CD4-positive, alpha-beta T cell (primary cell): Measurements from ENCODE around the gene OTULIN. TPM values are rescaled to one million over a fixed set of nuclear protein-coding genes. Genes with fewer than 3 reads are reported as not detected.

ENCODE experiments used
- ATAC-seq: fragments of 200-7000 bp; cut with Tn5 transposase; one replicate; pipeline ENCODE4 v1.10.0; 2022; ENCODE audit warnings: mild to moderate bottlenecking; ENCODE audit not compliant: poor library complexity
- CTCF ChIA-PET: fragments of 350-600 bp; sonication (Branson Sonifier 250); formaldehyde crosslinking; loops from one replicate; lab custom pipeline; 2021; ENCODE audit warnings: antibody characterized with exemption, inconsistent platforms; lab: Charles Lee
- POLR2A ChIA-PET: fragments of 350-600 bp; sonication (Branson Sonifier 250); formaldehyde crosslinking; loops from one replicate; lab custom pipeline; 2021; ENCODE audit warnings: antibody characterized with exemption, inconsistent platforms; lab: Charles Lee
- DNase-seq, 14 experiments: peaks; one replicate each; pipeline ENCODE4 v3.0.0-alpha.2; 2013 to 2020; ENCODE audit warnings: mixed read lengths in 2 of 14
- H3K27ac ChIP-seq, 2 donors: one replicate each; pipeline versions ENCODE4 v1.5.1 to v1.7.0; 2013; ENCODE audit warnings: low read length in 2 of 2, low read depth in 1 of 2, mild to moderate bottlenecking in 1 of 2
- H3K27me3 ChIP-seq, 2 experiments: 1 replicate in 1 of 2; 2 replicates in 1 of 2; pipeline versions ENCODE4 v1.6.1 to v1.7.0; 2013; ENCODE audit warnings: low read length in 2 of 2, control low read depth in 1 of 2, mild to moderate bottlenecking in 1 of 2, moderate library complexity in 1 of 2; ENCODE audit not compliant: insufficient read depth in 2 of 2, control insufficient read depth in 1 of 2
- H3K36me3 ChIP-seq: one replicate; pipeline ENCODE4 v1.6.1; 2013; ENCODE audit warnings: low read length, control low read depth; ENCODE audit not compliant: insufficient read depth
- H3K4me1 ChIP-seq: one replicate; pipeline ENCODE4 v1.6.1; 2013; ENCODE audit warnings: low read length, control low read depth; ENCODE audit not compliant: insufficient read depth
- H3K4me3 ChIP-seq: one replicate; pipeline ENCODE4 v1.5.1; 2013; ENCODE audit warnings: mild to moderate bottlenecking, low read length, moderate library complexity
- H3K9me3 ChIP-seq, 2 experiments: 1 replicate in 1 of 2; 2 replicates in 1 of 2; pipeline versions ENCODE4 v1.6.1 to v1.7.0; 2013; ENCODE audit warnings: low read length in 2 of 2, mild to moderate bottlenecking in 2 of 2, control low read depth in 1 of 2, moderate library complexity in 1 of 2; ENCODE audit not compliant: control insufficient read depth in 1 of 2, insufficient read depth in 1 of 2
- H3K27ac Mint-ChIP-seq: one replicate; pipeline ENCODE4 v1.8.0; 2020; ENCODE audit warnings: mixed read lengths
- H3K27me3 Mint-ChIP-seq: one replicate; pipeline ENCODE4 v1.8.0; 2021; ENCODE audit warnings: mixed read lengths
- H3K36me3 Mint-ChIP-seq: one replicate; pipeline ENCODE4 v1.8.0; 2021; ENCODE audit warnings: low read depth, mixed read lengths
- H3K4me1 Mint-ChIP-seq: one replicate; pipeline ENCODE4 v1.8.0; 2021; ENCODE audit warnings: low read depth, mixed read lengths
- H3K4me3 Mint-ChIP-seq: one replicate; pipeline ENCODE4 v1.8.0; 2020; ENCODE audit warnings: mild to moderate bottlenecking, mixed read lengths
- H3K9me3 Mint-ChIP-seq: one replicate; pipeline ENCODE4 v1.8.0; 2020; ENCODE audit warnings: mixed read lengths
- intact Hi-C, 2 experiments: fragments of 100-400 bp; cut with DNase I in 1 of 2; cut with micrococcal nuclease in 1 of 2; formaldehyde crosslinking; loops; one replicate each; pipeline versions ENCODE4 v1.15.1 to v1.9.0; 2023 to 2025; cut with DNase I, micrococcal nuclease
- total RNA-seq, 174 experiments: library from RNA in 2 of 174; stranded (reverse) in 2 of 174; gene quantifications; one replicate each; pipeline ENCODE4 v1.2.3 and lab custom pipeline; 2021 to 2026
- TF ChIP-seq, protein P1 (sequence below): fragments of 200-600 bp; IDR thresholded peaks from one replicate; pipeline ENCODE4 v1.8.0; 2022; ENCODE audit warnings: antibody characterized with exemption, mild to moderate bottlenecking

The OTULIN gene
- total RNA-seq, 2 experiments from 2014 or later = 69.4 to 77.0 TPM

DNA sequence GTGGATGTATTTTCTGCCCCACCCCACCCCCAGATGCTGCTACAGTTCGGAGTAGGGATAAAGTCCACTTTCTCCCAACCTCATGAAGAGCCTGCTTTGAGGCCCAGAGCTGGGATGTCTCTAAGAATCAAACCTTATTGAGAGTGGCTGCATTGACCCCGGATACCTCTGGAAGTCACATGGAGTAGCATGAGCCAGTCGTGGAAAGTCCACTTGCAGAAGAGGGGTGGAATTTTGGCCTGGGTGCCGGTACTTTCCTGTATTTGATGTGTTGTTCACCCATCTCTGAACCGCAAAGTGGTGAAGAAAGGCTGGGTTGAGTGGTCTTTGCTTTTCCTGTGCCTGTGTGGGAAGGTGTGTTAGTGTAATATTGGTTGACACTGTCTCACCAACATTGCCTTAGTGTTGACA, 3.7 kb downstream of the OTULIN start:
- Histone ChIP-seq H3K4me1 (peaks cover 70% of the 10 kb centered on the region), H3K27ac (peak overlapping the region in 1 of 2 donors; percentile 14), H3K27me3 (no peaks in the 10 kb centered on the region), H3K36me3 (no peaks in the 10 kb centered on the region), H3K4me3 (peak overlapping the region; percentile 0), H3K9me3 (no peaks in the 10 kb centered on the region)
- peak in 4 of 14 experiments; percentile 4 to 64 (median 44) for DNase-seq
- Mint-ChIP-seq H3K4me3 (peak overlapping the region; percentile 69), H3K27ac (peak overlapping the region; percentile 90), H3K9me3 (no peaks in the 10 kb centered on the region), H3K36me3 (peaks cover 31% of the 10 kb centered on the region), H3K4me1 (peaks cover 82% of the 10 kb centered on the region), H3K27me3 (no peaks in the 10 kb centered on the region)
- TF ChIP-seq, protein P1, sequence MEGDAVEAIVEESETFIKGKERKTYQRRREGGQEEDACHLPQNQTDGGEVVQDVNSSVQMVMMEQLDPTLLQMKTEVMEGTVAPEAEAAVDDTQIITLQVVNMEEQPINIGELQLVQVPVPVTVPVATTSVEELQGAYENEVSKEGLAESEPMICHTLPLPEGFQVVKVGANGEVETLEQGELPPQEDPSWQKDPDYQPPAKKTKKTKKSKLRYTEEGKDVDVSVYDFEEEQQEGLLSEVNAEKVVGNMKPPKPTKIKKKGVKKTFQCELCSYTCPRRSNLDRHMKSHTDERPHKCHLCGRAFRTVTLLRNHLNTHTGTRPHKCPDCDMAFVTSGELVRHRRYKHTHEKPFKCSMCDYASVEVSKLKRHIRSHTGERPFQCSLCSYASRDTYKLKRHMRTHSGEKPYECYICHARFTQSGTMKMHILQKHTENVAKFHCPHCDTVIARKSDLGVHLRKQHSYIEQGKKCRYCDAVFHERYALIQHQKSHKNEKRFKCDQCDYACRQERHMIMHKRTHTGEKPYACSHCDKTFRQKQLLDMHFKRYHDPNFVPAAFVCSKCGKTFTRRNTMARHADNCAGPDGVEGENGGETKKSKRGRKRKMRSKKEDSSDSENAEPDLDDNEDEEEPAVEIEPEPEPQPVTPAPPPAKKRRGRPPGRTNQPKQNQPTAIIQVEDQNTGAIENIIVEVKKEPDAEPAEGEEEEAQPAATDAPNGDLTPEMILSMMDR = no peak
- CTCF ChIA-PET = interaction anchor here (2.1 kb wide), 1 partner anchor 17 kb away, joined by 6 read pairs; no protein-coding TSS in a partner anchor
- POLR2A ChIA-PET = interaction anchor here (1.4 to 2.7 kb wide), 4 partner anchors 8 to 325 kb away, joined by 3 to 12 read pairs (median 4); no protein-coding TSS in a partner anchor
- intact Hi-C loops = loop anchor here (5.0 to 10.0 kb wide), 3 partner anchors 39 to 523 kb away; partner anchors contain the start of genes OTULINL (in 1 of the 2) and TRIO (in 1 of the 2)
- no peak for ATAC-seq

DNA sequence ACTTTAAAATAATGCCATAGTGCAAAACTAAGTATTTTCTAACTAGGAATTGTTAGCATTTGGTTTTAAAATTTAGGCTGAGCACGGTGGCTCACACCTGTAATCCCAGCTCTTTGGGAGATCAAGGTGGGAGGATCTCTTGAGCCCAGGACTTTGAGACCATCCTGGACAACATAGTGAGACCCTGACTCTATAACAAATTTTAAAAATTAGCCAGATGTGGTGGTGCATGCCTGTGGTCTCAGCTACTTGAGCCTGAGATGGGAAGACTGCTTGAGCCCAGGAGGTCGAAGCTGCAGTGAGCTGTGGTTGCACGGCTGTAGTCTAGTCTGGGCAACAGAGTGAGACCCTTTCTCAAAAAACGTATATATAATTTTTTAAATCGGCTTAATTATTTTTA, 4.9 kb downstream of the OTULIN start:
- Mint-ChIP-seq H3K4me3 (no peak overlapping the region), H3K36me3 (peaks cover 39% of the 10 kb centered on the region), H3K27me3 (no peaks in the 10 kb centered on the region), H3K27ac (no peak overlapping the region), H3K9me3 (no peaks in the 10 kb centered on the region), H3K4me1 (peaks cover 83% of the 10 kb centered on the region)
- ATAC-seq = no peak
- TF ChIP-seq, protein P1 = no peak
- ChIA-PET POLR2A (no interaction called here), CTCF (no interaction called here)
- intact Hi-C loops = loop anchor here (5.0 to 10.0 kb wide), 3 partner anchors 38 to 525 kb away; partner anchors contain the start of genes OTULINL (in 1 of the 2) and TRIO (in 1 of the 2)
- Histone ChIP-seq H3K4me1 (peaks cover 63% of the 10 kb centered on the region), H3K27me3 (no peaks in the 10 kb centered on the region), H3K27ac (no peak overlapping the region), H3K9me3 (no peaks in the 10 kb centered on the region), H3K36me3 (peaks cover 8% of the 10 kb centered on the region), H3K4me3 (no peak overlapping the region)
- no peak for DNase-seq

DNA sequence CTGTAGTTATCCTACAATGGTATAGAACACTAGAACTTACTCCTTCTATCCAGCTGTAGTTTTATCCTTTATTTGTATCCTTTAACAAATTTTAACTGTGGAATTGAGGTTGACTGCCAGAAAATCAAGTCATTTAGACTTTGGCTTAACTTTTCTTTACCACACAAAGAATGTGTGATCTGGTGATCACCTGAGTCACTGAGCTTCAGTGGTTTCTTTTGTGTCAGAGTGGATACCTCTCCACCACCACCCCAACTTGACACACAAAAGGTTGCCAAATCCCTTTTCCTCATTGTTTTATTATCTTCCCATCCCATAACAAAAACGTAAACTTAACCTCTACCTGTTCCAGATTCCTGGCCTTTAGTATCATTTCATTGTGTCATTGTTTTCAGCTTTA, 5.5 kb downstream of the OTULIN start:
- TF ChIP-seq, protein P1 = no peak
- H3K4me1 ChIP-seq = peaks cover 63% of the 10 kb centered on the region
- ATAC-seq = no peak
- intact Hi-C loops = loop anchor here (5.0 to 10.0 kb wide), 3 partner anchors 37 to 525 kb away; partner anchors contain the start of genes OTULINL (in 1 of the 2) and TRIO (in 1 of the 2)
- no peak overlapping the region for H3K27ac ChIP-seq
- POLR2A ChIA-PET = no interaction called here
- no peak for DNase-seq
- no peaks in the 10 kb centered on the region for H3K27me3 Mint-ChIP-seq
- no peak overlapping the region for H3K4me3 ChIP-seq
- H3K27me3 ChIP-seq = no peaks in the 10 kb centered on the region
- H3K36me3 ChIP-seq = peaks cover 13% of the 10 kb centered on the region
- peak overlapping the region; percentile 33 for H3K27ac Mint-ChIP-seq
- no peaks in the 10 kb centered on the region for H3K9me3 Mint-ChIP-seq
- no peaks in the 10 kb centered on the region for H3K9me3 ChIP-seq
- no peak overlapping the region for H3K4me3 Mint-ChIP-seq
- CTCF ChIA-PET = no interaction called here
- H3K36me3 Mint-ChIP-seq = peaks cover 41% of the 10 kb centered on the region
- peaks cover 89% of the 10 kb centered on the region for H3K4me1 Mint-ChIP-seq
